GM12878 (cell line): Measurements from ENCODE around the gene ZNF366. TPM values are rescaled to one million over a fixed set of nuclear protein-coding genes. Genes with fewer than 3 reads are reported as not detected.

ENCODE experiments used
- ATAC-seq: fragments of 200-7000 bp; cut with Tn5 transposase; 3 replicates; pipeline ENCODE4 v1.9.1; 2020; ENCODE audit warnings: mild to moderate bottlenecking, moderate library complexity
- BruUV-seq: library from RNA; stranded (reverse); fragments of 400-500 nt; replicated peaks from 2 replicates; lab custom pipeline; 2021; lab: Mats Ljungman, UMichigan
- CTCF ChIA-PET: fragments of 300-600 bp; sonication (Branson Sonifier 250); formaldehyde crosslinking; extraction: SDS; loops from one replicate; lab custom pipeline; 2021; ENCODE audit warnings: inconsistent platforms; lab: Yijun Ruan, JAX
- POLR2A ChIA-PET: fragments of 350-600 bp; formaldehyde crosslinking; extraction: SDS; loops from one replicate; lab custom pipeline; 2021; ENCODE audit warnings: inconsistent platforms; lab: Charles Lee
- RAD21 ChIA-PET: fragments of 300-600 bp; sonication (Branson Sonifier 250); formaldehyde crosslinking; loops from one replicate; lab custom pipeline; 2023; ENCODE audit warnings: antibody characterized with exemption; ENCODE audit not compliant: unreplicated experiment; lab: Charles Lee
- SMC1A ChIA-PET: fragments of 300-600 bp; sonication (Branson Sonifier 250); formaldehyde crosslinking; loops from one replicate; lab custom pipeline; 2023; ENCODE audit not compliant: unreplicated experiment, uncharacterized antibody; lab: Charles Lee
- DNase-seq: peaks from one replicate; pipeline ENCODE4 v3.0.0-alpha.2; 2011; ENCODE audit warnings: low read depth, low spot score
- FAIRE-seq: peaks from 3 replicates; lab custom pipeline; 2011; peaks lifted over from hg19 to GRCh38; lab: Jason Lieb, UNC
- H2AFZ ChIP-seq: 2 replicates; pipeline ENCODE4 v1.6.0; 2011; ENCODE audit warnings: low read depth, low read length, control low read depth; ENCODE audit not compliant: control insufficient read depth
- H3K27ac ChIP-seq: 2 replicates; pipeline ENCODE4 v1.5.1; 2011; ENCODE audit warnings: control low read depth; ENCODE audit not compliant: control insufficient read depth, insufficient read depth
- H3K27me3 ChIP-seq, 2 experiments: replicated peaks in 1 of 2; 2 replicates each; pipeline versions ENCODE4 v1.6.0 to v1.6.1; 2011; ENCODE audit warnings: low read length in 1 of 2; ENCODE audit not compliant: control insufficient read depth in 2 of 2, insufficient read depth in 2 of 2
- H3K36me3 ChIP-seq, 2 experiments: 2 replicates each; pipeline ENCODE4 v1.5.1; 2011; ENCODE audit warnings: low read length in 1 of 2; ENCODE audit not compliant: control insufficient read depth in 2 of 2, insufficient read depth in 2 of 2
- H3K4me1 ChIP-seq: 2 replicates; pipeline ENCODE4 v1.6.1; 2011; ENCODE audit warnings: mild to moderate bottlenecking, low read length, moderate library complexity, mixed read lengths; ENCODE audit not compliant: control insufficient read depth, insufficient read depth
- H3K4me2 ChIP-seq: 2 replicates; pipeline ENCODE4 v1.6.0; 2011; ENCODE audit warnings: control low read depth; ENCODE audit not compliant: control insufficient read depth, insufficient read depth
- H3K4me3 ChIP-seq: fragments of 200-600 bp; sonication (generic); 2 replicates; pipeline ENCODE4 v1.5.1; 2016
- H3K79me2 ChIP-seq: 2 replicates; pipeline ENCODE4 v1.6.0; 2011; ENCODE audit warnings: low read length; ENCODE audit not compliant: control insufficient read depth, insufficient read depth
- H3K9ac ChIP-seq: 2 replicates; pipeline ENCODE4 v1.8.0; 2011; ENCODE audit warnings: low read length, control low read depth, mixed read lengths; ENCODE audit not compliant: control insufficient read depth, insufficient read depth
- H3K9me3 ChIP-seq: replicated peaks from 3 replicates; pipeline ENCODE4 v1.5.1; 2011; ENCODE audit warnings: mild to moderate bottlenecking, low read length; ENCODE audit not compliant: control insufficient read depth, insufficient read depth
- H4K20me1 ChIP-seq: 2 replicates; pipeline ENCODE4 v1.6.0; 2011; ENCODE audit not compliant: control insufficient read depth, insufficient read depth
- BMI1 ChIP-seq: fragments of 450-650 bp; IDR thresholded peaks from 2 replicates; pipeline ENCODE4 v1.6.1; 2016; ENCODE audit warnings: mild to moderate bottlenecking, moderate library complexity, borderline replicate concordance
- KAT2A ChIP-seq: conservative IDR thresholded peaks from 2 replicates; pipeline ENCODE4 v1.6.1; 2011; ENCODE audit warnings: low read depth, low read length; ENCODE audit not compliant: control insufficient read depth
- LARP7 ChIP-seq: fragments of 450-650 bp; IDR thresholded peaks from 2 replicates; pipeline ENCODE4 v1.6.1; 2017; ENCODE audit warnings: mild to moderate bottlenecking
- MEF2A ChIP-seq: IDR thresholded peaks from 2 replicates; pipeline ENCODE4 v1.6.1; 2011; ENCODE audit warnings: low read depth, mild to moderate bottlenecking, low read length, moderate library complexity; ENCODE audit not compliant: insufficient read depth
- NR2C1 ChIP-seq: fragments of 450-650 bp; IDR thresholded peaks from 2 replicates; pipeline ENCODE4 v1.6.1; 2017; ENCODE audit warnings: antibody characterized with exemption, mild to moderate bottlenecking, moderate library complexity
- SIX5 ChIP-seq: IDR thresholded peaks from 2 replicates; pipeline ENCODE4 v1.6.1; 2011; ENCODE audit warnings: mild to moderate bottlenecking, low read depth, low read length, moderate library complexity; ENCODE audit not compliant: severe bottlenecking
- SREBF2 ChIP-seq: IDR thresholded peaks from 2 replicates; pipeline ENCODE4 v1.6.1; 2012; ENCODE audit warnings: mild to moderate bottlenecking, low read length
- WGBS: methylation state at CpG from one replicate; pipeline ENCODE4 v1.1.6; 2016; ENCODE audit warnings: low lambda C conversion rate; ENCODE audit not compliant: insufficient replicate concordance, insufficient coverage; ENCODE audit errors: missing lambda C conversion rate; 5-methylcytosine and 5-hydroxymethylcytosine counted together
- in situ Hi-C: fragments of 300-500 bp; cut with MboI; formaldehyde crosslinking; loops from 9 replicates; pipeline ENCODE4 v1.14.3; 2018; ENCODE audit warnings: mixed read lengths
- intact Hi-C: fragments of 100-400 bp; cut with micrococcal nuclease; formaldehyde crosslinking; loops from one replicate; pipeline ENCODE4 v1.14.2; 2022; ENCODE audit not compliant: unreplicated experiment
- polyA plus RNA-seq, 11 experiments: library from polyadenylated mRNA; depleted of rRNA in 4 of 11; unstranded in 6 of 11; stranded (reverse) in 5 of 11; fragments of >200 nt; fragmentation: Nextera tagmentation in 4 of 11; fragmentation: Illumina TruSeq in 1 of 11; extraction: Ambion mirVana in 4 of 11; extraction: Trizol in 1 of 11; gene quantifications; 1 replicate in 1 of 11; 2 replicates in 10 of 11; pipeline versions ENCODE4 v1.2.1 to v1.2.3, GENCODE V29; 2011 to 2016; ENCODE audit warnings: inconsistent platforms in 2 of 11, missing spikeins in 2 of 11, low read depth in 1 of 11
- total RNA-seq, 4 experiments: library from RNA; depleted of rRNA in 3 of 4; stranded (reverse); fragments of >200 nt in 3 of 4; fragmentation: Illumina TruSeq in 1 of 4; extraction: Trizol in 1 of 4; gene quantifications; 2 replicates each; pipeline versions ENCODE4 v1.2.1 to v1.2.3, GENCODE V29; 2013 to 2021
- TF ChIP-seq, protein P1 (sequence below): fragments of 450-650 bp; IDR thresholded peaks from 2 replicates; pipeline ENCODE4 v1.6.1; 2017; ENCODE audit warnings: mild to moderate bottlenecking, low read depth, inconsistent platforms; ENCODE audit not compliant: poor library complexity, severe bottlenecking

Gene ZNF366
- total and polyA plus RNA-seq, 10 of the 15 experiments (the other 5 are each of a cell fraction or from before 2014, with no cell fraction given), result 0.01 to 0.18 (median 0.04) TPM; not detected in 6

DNA sequence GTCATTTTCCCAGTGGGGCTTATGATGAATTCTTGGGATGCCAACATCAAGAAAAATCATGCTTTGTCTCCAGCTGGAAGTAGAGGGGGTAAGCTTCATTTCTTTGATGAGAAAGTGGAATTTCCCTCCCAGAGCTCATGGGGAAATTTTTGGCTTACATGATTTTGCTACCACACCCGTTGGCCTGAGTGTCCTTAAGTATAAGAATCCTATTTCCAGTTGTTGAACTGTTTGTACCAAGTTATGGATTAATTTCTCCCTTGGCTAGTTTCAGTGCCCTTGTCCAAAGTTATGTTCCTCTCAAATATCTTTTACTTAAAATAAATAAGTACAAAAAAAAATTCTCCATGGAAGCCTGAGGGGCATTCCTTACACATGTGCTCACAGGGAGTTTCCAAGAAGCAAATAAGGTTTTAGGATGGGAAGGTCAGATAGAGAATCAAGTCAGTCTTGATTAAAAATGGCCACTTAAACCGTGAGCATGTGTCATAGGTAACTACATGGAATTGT lies 104.8 kb downstream of the ZNF366 start:
- H2AFZ ChIP-seq, result no peak overlapping the region
- peak; percentile 41 for FAIRE-seq
- no TSS peak for BruUV-seq

More for the DNA sequence above, 104.8 kb downstream of the ZNF366 start:
- DNase-seq, result no peak
- Histone ChIP-seq H3K27me3 (no peaks in the 10 kb centered on the region), H3K79me2 (no peaks in the 10 kb centered on the region), H3K4me1 (no peaks in the 10 kb centered on the region), H3K36me3 (no peaks in the 10 kb centered on the region), H3K4me2 (no peak overlapping the region), H4K20me1 (no peaks in the 10 kb centered on the region), H3K4me3 (no peak overlapping the region), H3K9me3 (peaks cover 24% of the 10 kb centered on the region), H3K9ac (no peak overlapping the region), H3K27ac (no peak overlapping the region)
- intact Hi-C loops (no loop called here), in situ Hi-C loops (no loop called here)
- RAD21 ChIA-PET, result interaction anchor here (0.8 to 5.0 kb wide), 7 partner anchors 37 to 121 kb away, joined by 3 to 33 read pairs (median 3); no protein-coding TSS in a partner anchor
- no peak for ATAC-seq
- TF ChIP-seq NR2C1 (no peak), KAT2A (no peak), LARP7 (no peak), BMI1 (no peak), SREBF2 (no peak), MEF2A (no peak), SIX5 (no peak)
- TF ChIP-seq, protein P1, sequence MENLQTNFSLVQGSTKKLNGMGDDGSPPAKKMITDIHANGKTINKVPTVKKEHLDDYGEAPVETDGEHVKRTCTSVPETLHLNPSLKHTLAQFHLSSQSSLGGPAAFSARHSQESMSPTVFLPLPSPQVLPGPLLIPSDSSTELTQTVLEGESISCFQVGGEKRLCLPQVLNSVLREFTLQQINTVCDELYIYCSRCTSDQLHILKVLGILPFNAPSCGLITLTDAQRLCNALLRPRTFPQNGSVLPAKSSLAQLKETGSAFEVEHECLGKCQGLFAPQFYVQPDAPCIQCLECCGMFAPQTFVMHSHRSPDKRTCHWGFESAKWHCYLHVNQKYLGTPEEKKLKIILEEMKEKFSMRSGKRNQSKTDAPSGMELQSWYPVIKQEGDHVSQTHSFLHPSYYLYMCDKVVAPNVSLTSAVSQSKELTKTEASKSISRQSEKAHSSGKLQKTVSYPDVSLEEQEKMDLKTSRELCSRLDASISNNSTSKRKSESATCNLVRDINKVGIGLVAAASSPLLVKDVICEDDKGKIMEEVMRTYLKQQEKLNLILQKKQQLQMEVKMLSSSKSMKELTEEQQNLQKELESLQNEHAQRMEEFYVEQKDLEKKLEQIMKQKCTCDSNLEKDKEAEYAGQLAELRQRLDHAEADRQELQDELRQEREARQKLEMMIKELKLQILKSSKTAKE, result no peak
- POLR2A ChIA-PET, result no interaction called here
- SMC1A ChIA-PET, result interaction anchor here (0.6 to 7.0 kb wide), 13 partner anchors 10 to 122 kb away, joined by 3 to 74 read pairs (median 5); no protein-coding TSS in a partner anchor
- CTCF ChIA-PET, result interaction anchor here (0.6 to 22.6 kb wide), 15 partner anchors 8 to 124 kb away, joined by 3 to 323 read pairs (median 4); no protein-coding TSS in a partner anchor
- 6% methylated on average over 2 of the region's 2 CpGs for WGBS
